Measurements from ENCODE around the gene C1QTNF6.

Gene C1QTNF6

GRCh38 chr22:37155971-37156370, 32.1 kb downstream of the C1QTNF6 start:
- H3K4me3 ChIP-seq (ENCODE audit: low read depth, low read length), result no peak overlapping the region
- H3K9me3 ChIP-seq (ENCODE audit: control insufficient read depth, insufficient read depth, low read depth, low read length), result peaks cover 10% of the 10 kb centered on the region; the same call in 1 of the 2 replicates
- no peak overlapping the region for H3K9ac ChIP-seq (ENCODE audit: low read length)
- no peaks in the 10 kb centered on the region; the same call in 1 of the 2 replicates for H3K4me1 ChIP-seq (ENCODE audit: control insufficient read depth, insufficient read depth, low read length)
- no peaks in the 10 kb centered on the region for H3K36me3 ChIP-seq (ENCODE audit: control insufficient read depth, insufficient read depth, low read length)
- no peak overlapping the region for H3K27ac ChIP-seq (ENCODE audit: low read depth, low read length)
- no peaks in the 10 kb centered on the region for H3K27me3 ChIP-seq (ENCODE audit: control insufficient read depth, insufficient read depth, low read length)

GRCh38 chr22:37154925-37155712, 32.9 kb downstream of the C1QTNF6 start:
- H3K9ac ChIP-seq (ENCODE audit: low read length), result no peak overlapping the region
- H3K4me1 ChIP-seq (ENCODE audit: control insufficient read depth, insufficient read depth, low read length), result peaks cover 1% of the 10 kb centered on the region; the same call in 1 of the 2 replicates
- H3K36me3 ChIP-seq (ENCODE audit: control insufficient read depth, insufficient read depth, low read length), result no peaks in the 10 kb centered on the region
- no peak overlapping the region for H3K4me3 ChIP-seq (ENCODE audit: low read depth, low read length)
- no peak overlapping the region for H3K27ac ChIP-seq (ENCODE audit: low read depth, low read length)
- H3K9me3 ChIP-seq (ENCODE audit: control insufficient read depth, insufficient read depth, low read depth, low read length), result peaks cover 10% of the 10 kb centered on the region; the same call in 1 of the 2 replicates
- no peaks in the 10 kb centered on the region for H3K27me3 ChIP-seq (ENCODE audit: control insufficient read depth, insufficient read depth, low read length)

GRCh38 chr22:37153901-37154300, 34.1 kb downstream of the C1QTNF6 start:
- Histone ChIP-seq H3K36me3 (ENCODE audit: control insufficient read depth, insufficient read depth, low read length) (no peaks in the 10 kb centered on the region), H3K4me3 (ENCODE audit: low read depth, low read length) (no peak overlapping the region), H3K27ac (ENCODE audit: low read depth, low read length) (no peak overlapping the region), H3K9ac (ENCODE audit: low read length) (no peak overlapping the region), H3K4me1 (ENCODE audit: control insufficient read depth, insufficient read depth, low read length) (peaks cover 11% of the 10 kb centered on the region; the same call in 1 of the 2 replicates), H3K27me3 (ENCODE audit: control insufficient read depth, insufficient read depth, low read length) (no peaks in the 10 kb centered on the region), H3K9me3 (ENCODE audit: control insufficient read depth, insufficient read depth, low read depth, low read length) (peaks cover 10% of the 10 kb centered on the region; the same call in 1 of the 2 replicates)

GRCh38 chr22:37151401-37151800, 36.6 kb downstream of the C1QTNF6 start:
- Histone ChIP-seq H3K4me1 (ENCODE audit: control insufficient read depth, insufficient read depth, low read length) (peaks cover 11% of the 10 kb centered on the region; the same call in 1 of the 2 replicates), H3K27me3 (ENCODE audit: control insufficient read depth, insufficient read depth, low read length) (no peaks in the 10 kb centered on the region), H3K9ac (ENCODE audit: low read length) (no peak overlapping the region), H3K4me3 (ENCODE audit: low read depth, low read length) (no peak overlapping the region), H3K36me3 (ENCODE audit: control insufficient read depth, insufficient read depth, low read length) (no peaks in the 10 kb centered on the region), H3K9me3 (ENCODE audit: control insufficient read depth, insufficient read depth, low read depth, low read length) (peaks cover 10% of the 10 kb centered on the region; the same call in 1 of the 2 replicates), H3K27ac (ENCODE audit: low read depth, low read length) (no peak overlapping the region)

- no peaks in the 10 kb centered on the region for H3K36me3 ChIP-seq (ENCODE audit: control insufficient read depth, insufficient read depth, low read length)
- no peak overlapping the region for H3K4me3 ChIP-seq (ENCODE audit: low read depth, low read length)
- peaks cover 11% of the 10 kb centered on the region; the same call in 1 of the 2 replicates for H3K4me1 ChIP-seq (ENCODE audit: control insufficient read depth, insufficient read depth, low read length)
- no peak overlapping the region for H3K27ac ChIP-seq (ENCODE audit: low read depth, low read length)
- no peaks in the 10 kb centered on the region for H3K27me3 ChIP-seq (ENCODE audit: control insufficient read depth, insufficient read depth, low read length)
- peaks cover 10% of the 10 kb centered on the region; the same call in 1 of the 2 replicates for H3K9me3 ChIP-seq (ENCODE audit: control insufficient read depth, insufficient read depth, low read depth, low read length)
- no peak overlapping the region for H3K9ac ChIP-seq (ENCODE audit: low read length)
Observed at GRCh38 chr22:37150701-37151100, 37.3 kb downstream of the C1QTNF6 start.

- no peaks in the 10 kb centered on the region for H3K36me3 ChIP-seq (ENCODE audit: control insufficient read depth, insufficient read depth, low read length)
- no peaks in the 10 kb centered on the region for H3K27me3 ChIP-seq (ENCODE audit: control insufficient read depth, insufficient read depth, low read length)
- no peak overlapping the region for H3K4me3 ChIP-seq (ENCODE audit: low read depth, low read length)
- peaks cover 15% of the 10 kb centered on the region; the same call in 1 of the 2 replicates for H3K4me1 ChIP-seq (ENCODE audit: control insufficient read depth, insufficient read depth, low read length)
- H3K9ac ChIP-seq (ENCODE audit: low read length), result no peak overlapping the region
- H3K27ac ChIP-seq (ENCODE audit: low read depth, low read length), result no peak overlapping the region
- peaks cover 6% of the 10 kb centered on the region; the same call in 1 of the 2 replicates for H3K9me3 ChIP-seq (ENCODE audit: control insufficient read depth, insufficient read depth, low read depth, low read length)
Observed at GRCh38 chr22:37148742-37149665, 39.0 kb downstream of the C1QTNF6 start.

- Histone ChIP-seq H3K4me3 (ENCODE audit: low read depth, low read length) (no peak overlapping the region), H3K36me3 (ENCODE audit: control insufficient read depth, insufficient read depth, low read length) (no peaks in the 10 kb centered on the region), H3K27me3 (ENCODE audit: control insufficient read depth, insufficient read depth, low read length) (no peaks in the 10 kb centered on the region), H3K9ac (ENCODE audit: low read length) (no peak overlapping the region), H3K4me1 (ENCODE audit: control insufficient read depth, insufficient read depth, low read length) (peaks cover 15% of the 10 kb centered on the region; the same call in 1 of the 2 replicates), H3K9me3 (ENCODE audit: control insufficient read depth, insufficient read depth, low read depth, low read length) (peaks cover 6% of the 10 kb centered on the region; the same call in 1 of the 2 replicates), H3K27ac (ENCODE audit: low read depth, low read length) (no peak overlapping the region)
Observed at GRCh38 chr22:37148031-37148651, 39.9 kb downstream of the C1QTNF6 start.

- Histone ChIP-seq H3K9me3 (ENCODE audit: control insufficient read depth, insufficient read depth, low read depth, low read length) (peaks cover 6% of the 10 kb centered on the region; the same call in 1 of the 2 replicates), H3K4me3 (ENCODE audit: low read depth, low read length) (no peak overlapping the region), H3K9ac (ENCODE audit: low read length) (no peak overlapping the region), H3K36me3 (ENCODE audit: control insufficient read depth, insufficient read depth, low read length) (no peaks in the 10 kb centered on the region), H3K4me1 (ENCODE audit: control insufficient read depth, insufficient read depth, low read length) (peaks cover 15% of the 10 kb centered on the region; the same call in 1 of the 2 replicates), H3K27ac (ENCODE audit: low read depth, low read length) (no peak overlapping the region), H3K27me3 (ENCODE audit: control insufficient read depth, insufficient read depth, low read length) (no peaks in the 10 kb centered on the region)
Observed at GRCh38 chr22:37147186-37147990, 40.7 kb downstream of the C1QTNF6 start.

- peaks cover 3% of the 10 kb centered on the region; the same call in 1 of the 2 replicates for H3K9me3 ChIP-seq (ENCODE audit: control insufficient read depth, insufficient read depth, low read depth, low read length)
- no peaks in the 10 kb centered on the region for H3K27me3 ChIP-seq (ENCODE audit: control insufficient read depth, insufficient read depth, low read length)
- H3K4me1 ChIP-seq (ENCODE audit: control insufficient read depth, insufficient read depth, low read length), result peaks cover 15% of the 10 kb centered on the region; the same call in 1 of the 2 replicates
- no peak overlapping the region for H3K9ac ChIP-seq (ENCODE audit: low read length)
- no peaks in the 10 kb centered on the region for H3K36me3 ChIP-seq (ENCODE audit: control insufficient read depth, insufficient read depth, low read length)
- H3K4me3 ChIP-seq (ENCODE audit: low read depth, low read length), result no peak overlapping the region
- H3K27ac ChIP-seq (ENCODE audit: low read depth, low read length), result no peak overlapping the region
Observed at GRCh38 chr22:37146507-37147180, 41.4 kb downstream of the C1QTNF6 start.

All from HUES6 (cell line).